22Rv1 (cell line): Measurements from ENCODE around the gene MYH13.

Source experiments
- H3K27ac ChIP-seq: fragments of 450-650 bp; 2 replicates; pipeline ENCODE4 v1.5.1; 2017
- CTCF ChIP-seq: fragments of 450-650 bp; IDR thresholded peaks from 2 replicates; pipeline ENCODE4 v1.5.1; 2017; ENCODE audit warnings: mild to moderate bottlenecking
- ZFX ChIP-seq: fragments of 450-650 bp; IDR thresholded peaks from 2 replicates; pipeline ENCODE4 v1.6.1; 2017; ENCODE audit warnings: antibody characterized with exemption, borderline replicate concordance

The MYH13 gene

GRCh38 chr17:10372906-10373305 lies at the start of gene MYH13:
TSS of gene MYH13 (minus strand) at chr17:10373006. CDS start at chr17:10364530, 8,476 bp downstream.
- TF ChIP-seq CTCF (no peak), ZFX (no peak)

GRCh38 chr17:10421900-10422542 lies 49.2 kb upstream of the MYH13 start, which contains the start of gene MYH8:
TSS of gene MYH8 (minus strand) at chr17:10421950. CDS start at chr17:10420227, 1,723 bp downstream.
- TF ChIP-seq ZFX, result no peak
- no peak within 1 kb of the TSS for H3K27ac ChIP-seq

More at GRCh38 chr17:10372906-10373305, at the start of gene MYH13:
- H3K27ac ChIP-seq, result no peak within 1 kb of the TSS

GRCh38 chr17:10421211-10421610 lies 48.4 kb upstream of the MYH13 start:
- TF ChIP-seq ZFX (no peak), CTCF (no peak)
- H3K27ac ChIP-seq, result no peak overlapping the region

GRCh38 chr17:10420811-10421210 lies 48.0 kb upstream of the MYH13 start:
- no peak for TF ChIP-seq ZFX
- no peak for TF ChIP-seq CTCF
- no peak overlapping the region for H3K27ac ChIP-seq

GRCh38 chr17:10417431-10417830 lies 44.6 kb upstream of the MYH13 start:
- no peak overlapping the region for H3K27ac ChIP-seq
- TF ChIP-seq ZFX (no peak), CTCF (no peak)

- TF ChIP-seq CTCF (no peak), ZFX (no peak)
Observed at GRCh38 chr17:10415161-10415560, 42.4 kb upstream of the MYH13 start.

GRCh38 chr17:10403589-10403988 lies 30.8 kb upstream of the MYH13 start:
- no peak overlapping the region for H3K27ac ChIP-seq
- TF ChIP-seq ZFX (no peak), CTCF (no peak)

More at GRCh38 chr17:10415161-10415560, 42.4 kb upstream of the MYH13 start:
- H3K27ac ChIP-seq, result no peak overlapping the region
